IMR-90 (cell line): Measurements from ENCODE around the gene P2RY14. TPM values are rescaled to one million over a fixed set of nuclear protein-coding genes. Genes with fewer than 3 reads are reported as not detected.

Experiments used
- ATAC-seq: fragments of 200-7000 bp; cut with Tn5 transposase; 2 replicates; pipeline ENCODE4 v1.9.1; 2020; ENCODE audit warnings: low read depth, mild to moderate bottlenecking, moderate library complexity
- BruUV-seq: library from RNA; stranded (reverse); fragments of 400-500 nt; replicated peaks from 2 replicates; lab custom pipeline; 2021; lab: Mats Ljungman, UMichigan
- CTCF ChIA-PET: fragments of 300-600 bp; formaldehyde crosslinking; extraction: SDS; loops from one replicate; lab custom pipeline; 2021; ENCODE audit warnings: antibody characterized with exemption; lab: Yijun Ruan, JAX
- POLR2A ChIA-PET: fragments of 300-600 bp; sonication (Branson Sonifier 250); formaldehyde crosslinking; loops from one replicate; lab custom pipeline; 2022; ENCODE audit warnings: antibody characterized with exemption; ENCODE audit not compliant: unreplicated experiment; lab: Charles Lee
- DNase-seq: peaks from one replicate; pipeline ENCODE4 v3.0.0; 2013
- H2AFZ ChIP-seq: replicated peaks from 2 replicates; pipeline ENCODE3; 2013; ENCODE audit warnings: low read length, mild to moderate bottlenecking; ENCODE audit not compliant: poor library complexity
- H2AK5ac ChIP-seq: 2 replicates; pipeline ENCODE4 v1.6.1; 2013; ENCODE audit warnings: low read depth, low read length, inconsistent platforms
- H2AK9ac ChIP-seq: replicated peaks from 2 replicates; pipeline ENCODE3; 2013; ENCODE audit warnings: mild to moderate bottlenecking, low read depth, low read length, moderate library complexity; ENCODE audit not compliant: poor library complexity
- H2BK120ac ChIP-seq: 2 replicates; pipeline ENCODE4 v1.6.1; 2013; ENCODE audit warnings: low read depth, low read length, inconsistent platforms
- H2BK15ac ChIP-seq: 3 replicates; pipeline ENCODE4 v1.6.1; 2013; ENCODE audit warnings: low read depth, low read length, inconsistent platforms
- H2BK20ac ChIP-seq: 2 replicates; pipeline ENCODE4 v1.6.1; 2013; ENCODE audit warnings: low read depth, mild to moderate bottlenecking, inconsistent platforms, low read length, moderate library complexity
- H2BK5ac ChIP-seq: 2 replicates; pipeline ENCODE4 v1.6.1; 2013; ENCODE audit warnings: mild to moderate bottlenecking, low read depth, low read length, inconsistent platforms; ENCODE audit not compliant: poor library complexity, severe bottlenecking
- H3K14ac ChIP-seq: replicated peaks from 2 replicates; pipeline ENCODE4 v1.6.1; 2013; ENCODE audit warnings: low read depth, low read length, inconsistent platforms
- H3K18ac ChIP-seq: 2 replicates; pipeline ENCODE4 v1.6.1; 2013; ENCODE audit warnings: low read depth, low read length, control low read depth
- H3K23ac ChIP-seq: 2 replicates; pipeline ENCODE4 v1.6.1; 2013; ENCODE audit warnings: low read depth, low read length, inconsistent platforms
- H3K27ac ChIP-seq: 2 replicates; pipeline ENCODE4 v1.5.1; 2013; ENCODE audit warnings: mild to moderate bottlenecking, control low read depth, low read length; ENCODE audit not compliant: insufficient read depth
- H3K27me3 ChIP-seq: 2 replicates; pipeline ENCODE4 v1.6.1; 2013; ENCODE audit warnings: low read length; ENCODE audit not compliant: control insufficient read depth, insufficient read depth
- H3K36me3 ChIP-seq: 2 replicates; pipeline ENCODE4 v1.6.1; 2013; ENCODE audit warnings: low read length, mixed read lengths; ENCODE audit not compliant: control insufficient read depth, insufficient read depth
- H3K4ac ChIP-seq: 2 replicates; pipeline ENCODE4 v1.6.1; 2013; ENCODE audit warnings: low read depth, low read length, inconsistent platforms
- H3K4me1 ChIP-seq: 2 replicates; pipeline ENCODE4 v1.6.1; 2013; ENCODE audit warnings: low read length, mixed read lengths; ENCODE audit not compliant: control insufficient read depth, insufficient read depth
- H3K4me2 ChIP-seq: 2 replicates; pipeline ENCODE4 v1.6.1; 2013; ENCODE audit warnings: low read depth, mild to moderate bottlenecking, control low read depth, low read length, moderate library complexity
- H3K4me3 ChIP-seq: 2 replicates; pipeline ENCODE4 v1.5.1; 2013; ENCODE audit warnings: low read depth, mild to moderate bottlenecking, control low read depth, low read length, moderate library complexity; ENCODE audit not compliant: insufficient read depth
- H3K56ac ChIP-seq: 2 replicates; pipeline ENCODE4 v1.6.1; 2013; ENCODE audit warnings: low read length, inconsistent platforms; ENCODE audit not compliant: insufficient read depth; ENCODE audit errors: extremely low read depth
- H3K79me1 ChIP-seq, 2 experiments: 2 replicates each; pipeline ENCODE4 v1.6.1; 2013; ENCODE audit warnings: low read length in 2 of 2, inconsistent platforms in 1 of 2, low read depth in 1 of 2
- H3K9ac ChIP-seq: 2 replicates; pipeline ENCODE4 v1.6.1; 2013; ENCODE audit warnings: low read depth, low read length, control low read depth
- H3K9me1 ChIP-seq: 2 replicates; pipeline ENCODE4 v1.6.1; 2013; ENCODE audit warnings: low read length, inconsistent platforms; ENCODE audit not compliant: insufficient read depth
- H3K9me3 ChIP-seq: 2 replicates; pipeline ENCODE4 v1.6.1; 2013; ENCODE audit warnings: low read length; ENCODE audit not compliant: control insufficient read depth, insufficient read depth
- H4K20me1 ChIP-seq: 2 replicates; pipeline ENCODE4 v1.6.1; 2013; ENCODE audit warnings: low read length, inconsistent platforms; ENCODE audit not compliant: insufficient read depth
- H4K5ac ChIP-seq: 2 replicates; pipeline ENCODE4 v1.6.1; 2013; ENCODE audit warnings: mild to moderate bottlenecking, low read depth, low read length, control low read depth
- H4K8ac ChIP-seq, 2 experiments: 2 replicates each; pipeline ENCODE4 v1.6.1; 2013; ENCODE audit warnings: low read depth in 2 of 2, low read length in 2 of 2, control low read depth in 1 of 2, inconsistent platforms in 1 of 2
- H4K91ac ChIP-seq: 2 replicates; pipeline ENCODE4 v1.6.1; 2013; ENCODE audit warnings: low read depth, low read length, inconsistent platforms; ENCODE audit not compliant: insufficient read depth
- CEBPB ChIP-seq: IDR thresholded peaks from 2 replicates; pipeline ENCODE4 v1.6.1; 2012; ENCODE audit warnings: low read depth, low read length, improper control_type of control experiment
- SMC3 ChIP-seq: fragments of 150-350 bp; IDR thresholded peaks from 2 replicates; pipeline ENCODE4 v1.6.1; 2016; ENCODE audit warnings: low read depth, mild to moderate bottlenecking, antibody characterized with exemption, low read length, moderate library complexity
- WGBS, 2 experiments: methylation state at CpG; one replicate each; pipeline versions ENCODE4 v1.1.5 to v1.1.7; 2013; ENCODE audit warnings: missing lambda C conversion rate in 2 of 2; ENCODE audit not compliant: insufficient read length in 1 of 2; ENCODE audit errors: extremely low coverage in 2 of 2; 5-methylcytosine and 5-hydroxymethylcytosine counted together
- dilution Hi-C: fragments of 300-500 bp; cut with HindIII; formaldehyde crosslinking; loops from one replicate; pipeline ENCODE4 v1.14.3; 2018; ENCODE audit warnings: low sequenced_read_pairs; ENCODE audit not compliant: unreplicated experiment
- in situ Hi-C: fragments of 300-500 bp; cut with MboI; formaldehyde crosslinking; loops from 3 replicates; pipeline ENCODE4 v1.14.3; 2019; ENCODE audit warnings: low sequenced_read_pairs, inconsistent platforms, mixed read lengths
- intact Hi-C: fragments of 100-400 bp; cut with micrococcal nuclease; formaldehyde crosslinking; loops from 2 replicates; pipeline ENCODE4 v1.10.0; 2022
- polyA plus RNA-seq, 3 experiments: library from polyadenylated mRNA; depleted of rRNA; stranded (reverse); fragments of >200 nt; gene quantifications; 2 replicates each; pipeline ENCODE4 v1.2.3, GENCODE V29; 2012; ENCODE audit warnings: low replicate concordance in 1 of 3
- total RNA-seq: library from RNA; depleted of rRNA; stranded (reverse); fragments of >200 nt; gene quantifications from 2 replicates; pipeline ENCODE4 v1.2.3, GENCODE V29; 2012

Gene P2RY14
- total and polyA plus RNA-seq, 2 of the 4 experiments (the other 2 are of a cell fraction), result not detected

GRCh38 chr3:151210676-151211381 is 67.5 kb downstream of the P2RY14 start:
- H4K91ac ChIP-seq, result no peak overlapping the region
- ATAC-seq (no peak), DNase-seq (no peak)
- H3K27me3 ChIP-seq, result no peaks in the 10 kb centered on the region
- no peak overlapping the region for H3K4ac ChIP-seq
- no peak overlapping the region for H3K18ac ChIP-seq
- BruUV-seq, result no TSS peak
- H3K9me3 ChIP-seq, result no peaks in the 10 kb centered on the region
- H4K5ac ChIP-seq, result no peak overlapping the region
- no peak overlapping the region for H3K56ac ChIP-seq
- in situ Hi-C loops, result no loop called here
- TF ChIP-seq CEBPB, result 0 out of 2 replicates have a peak, but pooled peaks have one; percentile 2
- no peak for TF ChIP-seq SMC3
- ChIA-PET POLR2A (no interaction called here), CTCF (interaction anchor here (0.6 to 1.1 kb wide), 4 partner anchors 8 to 43 kb away, joined by 3 to 4 read pairs (median 4); partner anchors contain the start of gene GPR171)
- no peak overlapping the region for H3K27ac ChIP-seq
- no peak overlapping the region for H2BK20ac ChIP-seq
- H2AK5ac ChIP-seq, result no peak overlapping the region
- H3K23ac ChIP-seq, result no peak overlapping the region
- no peak overlapping the region for H3K9ac ChIP-seq
- no peak overlapping the region for H2AK9ac ChIP-seq
- no peak overlapping the region for H2AFZ ChIP-seq
- peaks cover 2% of the 10 kb centered on the region; the same call in 1 of the 2 replicates for H3K4me1 ChIP-seq
- no peak overlapping the region for H2BK5ac ChIP-seq
- H2BK120ac ChIP-seq, result no peak overlapping the region
- no peak overlapping the region for H3K4me3 ChIP-seq
- 0 out of 2 replicates have a peak, but pooled peaks cover 2% of the 10 kb centered on the region for H3K9me1 ChIP-seq
- no peak overlapping the region for H4K8ac ChIP-seq
- no peak overlapping the region for H3K14ac ChIP-seq
- H3K79me1 ChIP-seq, result no peaks in the 10 kb centered on the region
- intact Hi-C loops, result no loop called here
- no peak overlapping the region; the same call in 1 of the 2 replicates for H3K4me2 ChIP-seq
- dilution Hi-C loops, result no loop called here
- H2BK15ac ChIP-seq, result no peak overlapping the region
- H4K20me1 ChIP-seq, result no peaks in the 10 kb centered on the region
- 60% methylated on average over 2 of the region's 4 CpGs; no CpG with 5 or more reads in 1 of the 2 experiments for WGBS, 2 experiments
- no peaks in the 10 kb centered on the region for H3K36me3 ChIP-seq
